Measurements from ENCODE around the gene DES. TPM values are rescaled to one million over a fixed set of nuclear protein-coding genes. Genes with fewer than 3 reads are reported as not detected.
A peak's percentile ranks its signal among the peaks of the same experiment; 100 is the strongest.

DES gene
- total and polyA plus RNA-seq, 2 of the 13 experiments (the other 11 are each of a cell fraction or from before 2014, with no cell fraction given) = not detected

DNA sequence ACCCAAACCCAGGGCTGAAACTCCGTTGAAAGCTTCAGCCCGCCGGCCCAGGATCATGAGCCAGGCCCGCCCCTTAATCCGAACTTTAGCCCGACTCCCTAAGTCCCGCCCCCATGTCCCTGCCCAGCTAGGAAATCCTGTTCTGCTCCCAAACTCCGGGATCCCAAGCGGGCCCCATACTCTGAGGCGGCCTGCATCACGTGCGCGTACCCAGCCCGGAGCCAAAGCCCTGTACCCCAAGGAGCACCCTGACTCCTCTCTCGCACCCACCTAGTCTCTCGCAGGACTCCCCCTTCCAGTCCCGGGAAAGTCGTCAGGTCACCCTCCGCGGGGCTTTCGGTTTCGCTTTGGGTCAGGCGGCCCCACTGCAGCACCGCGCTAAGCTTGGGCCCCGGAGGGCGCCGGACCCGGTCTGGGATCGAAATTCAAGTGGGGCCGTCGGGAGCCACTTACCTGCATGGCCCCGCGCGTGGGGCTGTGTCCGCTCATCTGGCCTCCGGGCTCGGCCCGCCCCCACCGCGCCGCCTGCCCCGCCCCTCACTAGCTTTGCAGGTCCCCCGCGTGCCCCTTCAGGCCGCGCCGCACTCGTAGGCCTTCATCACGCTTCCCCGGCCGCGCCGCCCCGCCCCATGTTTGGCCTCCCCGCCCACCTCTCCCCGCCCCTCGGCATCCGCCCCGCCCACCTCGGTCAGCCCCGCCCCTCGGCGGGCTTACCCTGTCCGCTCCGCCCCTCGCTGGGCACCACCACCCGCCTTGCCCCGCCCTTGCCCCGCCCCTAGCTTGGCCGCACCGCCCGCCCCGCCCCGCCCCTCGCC lies 30.7 kb upstream of the DES start, which contains the start of gene DNPEP (continued):
- 0 out of 2 replicates have a peak, but pooled peaks have one; percentile 37 for TF ChIP-seq NR1H2 (CRISPR knock-in tag; IDR thresholded peaks at IDR 0.05; ENCODE audit: borderline replicate concordance, low read depth)
- TF ChIP-seq KLF9 (CRISPR knock-in tag; IDR thresholded peaks at IDR 0.05; ENCODE audit: low read depth) = 0 out of 2 replicates have a peak, but pooled peaks have one; percentile 53
- TF ChIP-seq SOX13 (IDR thresholded peaks at IDR 0.05) = peak; percentile 31; the same call in 1 of the 2 replicates
- TF ChIP-seq SOX13 (CRISPR knock-in tag; conservative IDR thresholded peaks at IDR 0.05 in 1 of 2, IDR thresholded peaks at IDR 0.05 in 1 of 2) = peak in 1 of 2 experiments; percentile 28; a peak in 2 of 4 replicates
- TF ChIP-seq NFATC3 (CRISPR knock-in tag; IDR thresholded peaks at IDR 0.05) = peak; percentile 87; the same call in 1 of the 2 replicates
- TF ChIP-seq TFDP2 (CRISPR knock-in tag; IDR thresholded peaks at IDR 0.05) = peak; percentile 68
- peak; percentile 80 for TF ChIP-seq ETV6 (CRISPR knock-in tag; conservative IDR thresholded peaks at IDR 0.05)
- peak; percentile 57; the same call in 1 of the 2 replicates for TF ChIP-seq ZNF44 (CRISPR knock-in tag; IDR thresholded peaks at IDR 0.05)
- peak; percentile 59; the same call in 1 of the 2 replicates for TF ChIP-seq ZNF333 (CRISPR knock-in tag; IDR thresholded peaks at IDR 0.05; ENCODE audit: borderline replicate concordance)
- no peak for TF ChIP-seq ATM (IDR thresholded peaks at IDR 0.05; ENCODE audit: borderline replicate concordance)
- TF ChIP-seq, protein P1, sequence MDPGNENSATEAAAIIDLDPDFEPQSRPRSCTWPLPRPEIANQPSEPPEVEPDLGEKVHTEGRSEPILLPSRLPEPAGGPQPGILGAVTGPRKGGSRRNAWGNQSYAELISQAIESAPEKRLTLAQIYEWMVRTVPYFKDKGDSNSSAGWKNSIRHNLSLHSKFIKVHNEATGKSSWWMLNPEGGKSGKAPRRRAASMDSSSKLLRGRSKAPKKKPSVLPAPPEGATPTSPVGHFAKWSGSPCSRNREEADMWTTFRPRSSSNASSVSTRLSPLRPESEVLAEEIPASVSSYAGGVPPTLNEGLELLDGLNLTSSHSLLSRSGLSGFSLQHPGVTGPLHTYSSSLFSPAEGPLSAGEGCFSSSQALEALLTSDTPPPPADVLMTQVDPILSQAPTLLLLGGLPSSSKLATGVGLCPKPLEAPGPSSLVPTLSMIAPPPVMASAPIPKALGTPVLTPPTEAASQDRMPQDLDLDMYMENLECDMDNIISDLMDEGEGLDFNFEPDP (CRISPR knock-in tag; conservative IDR thresholded peaks at IDR 0.05) = no peak
- TF ChIP-seq ZSCAN31 (CRISPR knock-in tag; IDR thresholded peaks at IDR 0.05; ENCODE audit: low read depth) = peak; percentile 62
- TF ChIP-seq, protein P2, sequence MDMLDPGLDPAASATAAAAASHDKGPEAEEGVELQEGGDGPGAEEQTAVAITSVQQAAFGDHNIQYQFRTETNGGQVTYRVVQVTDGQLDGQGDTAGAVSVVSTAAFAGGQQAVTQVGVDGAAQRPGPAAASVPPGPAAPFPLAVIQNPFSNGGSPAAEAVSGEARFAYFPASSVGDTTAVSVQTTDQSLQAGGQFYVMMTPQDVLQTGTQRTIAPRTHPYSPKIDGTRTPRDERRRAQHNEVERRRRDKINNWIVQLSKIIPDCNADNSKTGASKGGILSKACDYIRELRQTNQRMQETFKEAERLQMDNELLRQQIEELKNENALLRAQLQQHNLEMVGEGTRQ (IDR thresholded peaks at IDR 0.05; ENCODE audit: low read depth, low read length) = peak; percentile 15; the same call in 1 of the 2 replicates
- TF ChIP-seq, protein P2 (CRISPR knock-in tag; IDR thresholded peaks at IDR 0.05; ENCODE audit: borderline replicate concordance) = peak; percentile 81
- TF ChIP-seq CENPT (CRISPR knock-in tag; IDR thresholded peaks at IDR 0.05; ENCODE audit: low read depth) = no peak
- peak; percentile 61; the same call in 1 of the 2 replicates for TF ChIP-seq ZNF704 (CRISPR knock-in tag; IDR thresholded peaks at IDR 0.05; ENCODE audit: borderline replicate concordance)
- TF ChIP-seq KDM2A (CRISPR knock-in tag; IDR thresholded peaks at IDR 0.05; ENCODE audit: borderline replicate concordance, low read depth) = peak; percentile 72
- TF ChIP-seq SMAD1 (CRISPR knock-in tag; IDR thresholded peaks at IDR 0.05; ENCODE audit: borderline replicate concordance, low read depth) = no peak
- TF ChIP-seq, protein P3, sequence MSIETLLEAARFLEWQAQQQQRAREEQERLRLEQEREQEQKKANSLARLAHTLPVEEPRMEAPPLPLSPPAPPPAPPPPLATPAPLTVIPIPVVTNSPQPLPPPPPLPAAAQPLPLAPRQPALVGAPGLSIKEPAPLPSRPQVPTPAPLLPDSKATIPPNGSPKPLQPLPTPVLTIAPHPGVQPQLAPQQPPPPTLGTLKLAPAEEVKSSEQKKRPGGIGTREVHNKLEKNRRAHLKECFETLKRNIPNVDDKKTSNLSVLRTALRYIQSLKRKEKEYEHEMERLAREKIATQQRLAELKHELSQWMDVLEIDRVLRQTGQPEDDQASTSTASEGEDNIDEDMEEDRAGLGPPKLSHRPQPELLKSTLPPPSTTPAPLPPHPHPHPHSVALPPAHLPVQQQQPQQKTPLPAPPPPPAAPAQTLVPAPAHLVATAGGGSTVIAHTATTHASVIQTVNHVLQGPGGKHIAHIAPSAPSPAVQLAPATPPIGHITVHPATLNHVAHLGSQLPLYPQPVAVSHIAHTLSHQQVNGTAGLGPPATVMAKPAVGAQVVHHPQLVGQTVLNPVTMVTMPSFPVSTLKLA (IDR thresholded peaks at IDR 0.05) = peak; percentile 26; the same call in 1 of the 2 replicates
- TF ChIP-seq MIER3 (CRISPR knock-in tag; IDR thresholded peaks at IDR 0.05; ENCODE audit: borderline replicate concordance) = no peak; the same call in 1 of the 2 replicates
- no peak for TF ChIP-seq CENPX (CRISPR knock-in tag; IDR thresholded peaks at IDR 0.05)

Data from HepG2 (cell line).